HepG2 (cell line): ENCODE results near the gene PPP2R1B. TPM values are rescaled to one million over a fixed set of nuclear protein-coding genes. Genes with fewer than 3 reads are reported as not detected.

Source experiments
- ARNTL ChIP-seq: sonication (generic); formaldehyde crosslinking; IDR thresholded peaks from 2 replicates; pipeline ENCODE4 v1.4.0; 2020; ENCODE audit warnings: mild to moderate bottlenecking, missing genetic modification reagents
- ATF1 ChIP-seq: IDR thresholded peaks from 2 replicates; pipeline ENCODE4 v1.6.1; 2016; ENCODE audit warnings: mild to moderate bottlenecking, control low read depth
- FOXA3 ChIP-seq: IDR thresholded peaks from 2 replicates; pipeline ENCODE4 v1.6.1; 2016; ENCODE audit warnings: missing genetic modification reagents, missing compliant biosample characterization
- GATAD2A ChIP-seq: IDR thresholded peaks from 2 replicates; pipeline ENCODE4 v1.6.1; 2016
- GTF3A ChIP-seq: sonication (generic); formaldehyde crosslinking; conservative IDR thresholded peaks from 2 replicates; pipeline ENCODE4 v1.4.0; 2020; ENCODE audit warnings: mild to moderate bottlenecking, missing genetic modification reagents
- IRF2 ChIP-seq: IDR thresholded peaks from 2 replicates; pipeline ENCODE4 v1.6.1; 2018; ENCODE audit warnings: missing genetic modification reagents, missing compliant biosample characterization
- SALL1 ChIP-seq: sonication (generic); formaldehyde crosslinking; IDR thresholded peaks from 2 replicates; pipeline ENCODE4 v1.8.0; 2022; ENCODE audit warnings: mild to moderate bottlenecking, missing genetic modification reagents
- SIN3B ChIP-seq: fragments of 150-350 bp; IDR thresholded peaks from 2 replicates; pipeline ENCODE4 v1.6.1; 2014; ENCODE audit warnings: low read length
- ZBTB2 ChIP-seq: sonication (generic); formaldehyde crosslinking; IDR thresholded peaks from 2 replicates; pipeline ENCODE4 v1.8.0; 2022; ENCODE audit warnings: low read depth, missing genetic modification reagents
- ZEB1 ChIP-seq: IDR thresholded peaks from 2 replicates; pipeline ENCODE4 v1.6.1; 2012; ENCODE audit warnings: mild to moderate bottlenecking, low read depth, inconsistent platforms; ENCODE audit not compliant: insufficient replicate concordance
- ZFP90 ChIP-seq: sonication (generic); formaldehyde crosslinking; IDR thresholded peaks from 2 replicates; pipeline ENCODE4 v1.8.0; 2022; ENCODE audit warnings: missing genetic modification reagents, mild to moderate bottlenecking, inconsistent platforms, borderline replicate concordance
- ZNF557 ChIP-seq: sonication (generic); formaldehyde crosslinking; IDR thresholded peaks from 2 replicates; pipeline ENCODE4 v1.4.0; 2020; ENCODE audit warnings: missing genetic modification reagents
- ZNF574 ChIP-seq: sonication (generic); formaldehyde crosslinking; IDR thresholded peaks from 2 replicates; pipeline ENCODE4 v1.4.0; 2020; ENCODE audit warnings: missing genetic modification reagents
- polyA plus RNA-seq, 8 experiments: library from polyadenylated mRNA; depleted of rRNA in 3 of 8; stranded (reverse) in 7 of 8; unstranded in 1 of 8; fragments of >200 nt; fragmentation: Illumina TruSeq in 4 of 8; extraction: Trizol in 4 of 8; gene quantifications; 2 replicates each; pipeline versions ENCODE4 v1.2.1 to v1.2.3, GENCODE V29; 2011 to 2016; ENCODE audit warnings: low read depth in 4 of 8, missing spikeins in 1 of 8, mixed read lengths in 1 of 8; ENCODE audit not compliant: insufficient read depth in 1 of 8
- total RNA-seq, 5 experiments: library from RNA; depleted of rRNA; stranded (reverse); fragments of >200 nt; fragmentation: Illumina TruSeq; extraction: Trizol; gene quantifications; 2 replicates each; pipeline ENCODE4 v1.2.3, GENCODE V29; 2016; ENCODE audit warnings: low read depth in 1 of 5
- TF ChIP-seq, protein P1 (sequence below): sonication (generic); formaldehyde crosslinking; conservative IDR thresholded peaks from 2 replicates; pipeline ENCODE4 v1.4.0; 2020; ENCODE audit warnings: missing genetic modification reagents
- TF ChIP-seq, protein P2 (sequence below): sonication (generic); formaldehyde crosslinking; conservative IDR thresholded peaks from 2 replicates; pipeline ENCODE4 v1.4.0; 2020; ENCODE audit warnings: mild to moderate bottlenecking, missing genetic modification reagents, moderate library complexity
- TF ChIP-seq, protein P3 (sequence below): sonication (generic); formaldehyde crosslinking; IDR thresholded peaks from 2 replicates; pipeline ENCODE4 v1.8.0; 2022; ENCODE audit warnings: missing genetic modification reagents, mild to moderate bottlenecking, inconsistent platforms, borderline replicate concordance
- TF ChIP-seq, protein P4 (sequence below): fragments of 450-650 bp; IDR thresholded peaks from 2 replicates; pipeline ENCODE4 v1.6.1; 2017

Gene PPP2R1B
- total and polyA plus RNA-seq, 2 of the 13 experiments (the other 11 are each of a cell fraction or from before 2014, with no cell fraction given), result 22.1 to 56.8 TPM

DNA sequence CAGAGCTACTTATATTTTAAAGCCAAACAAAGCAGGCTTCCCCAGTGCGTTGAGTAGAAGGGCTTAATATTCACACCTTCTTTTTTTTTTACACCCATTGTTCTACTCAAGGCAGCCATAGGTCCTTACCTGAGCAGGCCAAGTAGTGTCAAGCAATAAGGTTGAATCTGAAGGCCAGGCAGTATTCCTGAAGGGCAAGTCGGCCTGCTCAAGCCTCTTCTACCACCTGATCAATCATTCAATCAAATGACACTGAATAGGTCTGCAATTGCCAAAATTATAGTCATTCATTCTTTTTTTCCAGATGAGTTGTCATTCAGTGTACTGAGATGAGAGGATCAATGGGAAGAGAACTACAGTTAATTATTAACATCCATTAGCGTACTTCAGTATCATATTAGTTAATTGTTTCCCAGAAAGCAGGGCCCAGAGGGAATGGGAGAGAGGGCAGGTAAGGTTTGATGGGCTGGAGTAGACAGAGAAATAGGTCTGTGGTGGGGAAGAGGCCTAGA, 11.9 kb upstream of the PPP2R1B start (continued):
- TF ChIP-seq ATF1 (CRISPR knock-in tag), result peak; percentile 9; the same call in 1 of the 2 replicates
- TF ChIP-seq ZEB1, result peak; percentile 33
- no peak; the same call in 1 of the 2 replicates for TF ChIP-seq SALL1 (CRISPR knock-in tag)
- TF ChIP-seq, protein P1, sequence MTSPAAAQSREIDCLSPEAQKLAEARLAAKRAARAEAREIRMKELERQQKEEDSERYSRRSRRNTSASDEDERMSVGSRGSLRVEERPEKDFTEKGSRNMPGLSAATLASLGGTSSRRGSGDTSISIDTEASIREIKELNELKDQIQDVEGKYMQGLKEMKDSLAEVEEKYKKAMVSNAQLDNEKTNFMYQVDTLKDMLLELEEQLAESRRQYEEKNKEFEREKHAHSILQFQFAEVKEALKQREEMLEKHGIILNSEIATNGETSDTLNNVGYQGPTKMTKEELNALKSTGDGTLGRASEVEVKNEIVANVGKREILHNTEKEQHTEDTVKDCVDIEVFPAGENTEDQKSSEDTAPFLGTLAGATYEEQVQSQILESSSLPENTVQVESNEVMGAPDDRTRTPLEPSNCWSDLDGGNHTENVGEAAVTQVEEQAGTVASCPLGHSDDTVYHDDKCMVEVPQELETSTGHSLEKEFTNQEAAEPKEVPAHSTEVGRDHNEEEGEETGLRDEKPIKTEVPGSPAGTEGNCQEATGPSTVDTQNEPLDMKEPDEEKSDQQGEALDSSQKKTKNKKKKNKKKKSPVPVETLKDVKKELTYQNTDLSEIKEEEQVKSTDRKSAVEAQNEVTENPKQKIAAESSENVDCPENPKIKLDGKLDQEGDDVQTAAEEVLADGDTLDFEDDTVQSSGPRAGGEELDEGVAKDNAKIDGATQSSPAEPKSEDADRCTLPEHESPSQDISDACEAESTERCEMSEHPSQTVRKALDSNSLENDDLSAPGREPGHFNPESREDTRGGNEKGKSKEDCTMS (CRISPR knock-in tag), result no peak
- TF ChIP-seq, protein P2, sequence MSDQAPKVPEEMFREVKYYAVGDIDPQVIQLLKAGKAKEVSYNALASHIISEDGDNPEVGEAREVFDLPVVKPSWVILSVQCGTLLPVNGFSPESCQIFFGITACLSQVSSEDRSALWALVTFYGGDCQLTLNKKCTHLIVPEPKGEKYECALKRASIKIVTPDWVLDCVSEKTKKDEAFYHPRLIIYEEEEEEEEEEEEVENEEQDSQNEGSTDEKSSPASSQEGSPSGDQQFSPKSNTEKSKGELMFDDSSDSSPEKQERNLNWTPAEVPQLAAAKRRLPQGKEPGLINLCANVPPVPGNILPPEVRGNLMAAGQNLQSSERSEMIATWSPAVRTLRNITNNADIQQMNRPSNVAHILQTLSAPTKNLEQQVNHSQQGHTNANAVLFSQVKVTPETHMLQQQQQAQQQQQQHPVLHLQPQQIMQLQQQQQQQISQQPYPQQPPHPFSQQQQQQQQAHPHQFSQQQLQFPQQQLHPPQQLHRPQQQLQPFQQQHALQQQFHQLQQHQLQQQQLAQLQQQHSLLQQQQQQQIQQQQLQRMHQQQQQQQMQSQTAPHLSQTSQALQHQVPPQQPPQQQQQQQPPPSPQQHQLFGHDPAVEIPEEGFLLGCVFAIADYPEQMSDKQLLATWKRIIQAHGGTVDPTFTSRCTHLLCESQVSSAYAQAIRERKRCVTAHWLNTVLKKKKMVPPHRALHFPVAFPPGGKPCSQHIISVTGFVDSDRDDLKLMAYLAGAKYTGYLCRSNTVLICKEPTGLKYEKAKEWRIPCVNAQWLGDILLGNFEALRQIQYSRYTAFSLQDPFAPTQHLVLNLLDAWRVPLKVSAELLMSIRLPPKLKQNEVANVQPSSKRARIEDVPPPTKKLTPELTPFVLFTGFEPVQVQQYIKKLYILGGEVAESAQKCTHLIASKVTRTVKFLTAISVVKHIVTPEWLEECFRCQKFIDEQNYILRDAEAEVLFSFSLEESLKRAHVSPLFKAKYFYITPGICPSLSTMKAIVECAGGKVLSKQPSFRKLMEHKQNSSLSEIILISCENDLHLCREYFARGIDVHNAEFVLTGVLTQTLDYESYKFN, result peak; percentile 76
- no peak for TF ChIP-seq ZFP90
- TF ChIP-seq GTF3A (CRISPR knock-in tag), result no peak
- TF ChIP-seq ZNF557, result no peak
- TF ChIP-seq IRF2 (CRISPR knock-in tag), result no peak
- TF ChIP-seq FOXA3 (CRISPR knock-in tag), result no peak
- no peak for TF ChIP-seq ZNF574 (CRISPR knock-in tag)
- peak; percentile 62 for TF ChIP-seq GATAD2A (CRISPR knock-in tag)
- TF ChIP-seq, protein P3, sequence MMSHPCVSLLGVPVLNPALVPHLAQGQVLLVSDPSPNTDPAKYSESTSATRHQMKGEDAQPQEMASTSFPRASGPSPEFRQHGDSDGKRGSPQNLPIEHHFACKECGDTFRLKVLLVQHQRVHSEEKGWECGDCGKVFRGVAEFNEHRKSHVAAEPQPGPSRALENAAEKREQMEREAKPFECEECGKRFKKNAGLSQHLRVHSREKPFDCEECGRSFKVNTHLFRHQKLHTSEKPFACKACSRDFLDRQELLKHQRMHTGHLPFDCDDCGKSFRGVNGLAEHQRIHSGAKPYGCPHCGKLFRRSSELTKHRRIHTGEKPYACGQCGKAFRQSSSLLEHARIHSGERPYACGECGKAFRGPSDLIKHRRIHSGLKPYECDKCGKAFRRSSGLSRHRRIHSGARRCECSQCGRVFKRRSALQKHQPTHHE, result no peak
- TF ChIP-seq, protein P4, sequence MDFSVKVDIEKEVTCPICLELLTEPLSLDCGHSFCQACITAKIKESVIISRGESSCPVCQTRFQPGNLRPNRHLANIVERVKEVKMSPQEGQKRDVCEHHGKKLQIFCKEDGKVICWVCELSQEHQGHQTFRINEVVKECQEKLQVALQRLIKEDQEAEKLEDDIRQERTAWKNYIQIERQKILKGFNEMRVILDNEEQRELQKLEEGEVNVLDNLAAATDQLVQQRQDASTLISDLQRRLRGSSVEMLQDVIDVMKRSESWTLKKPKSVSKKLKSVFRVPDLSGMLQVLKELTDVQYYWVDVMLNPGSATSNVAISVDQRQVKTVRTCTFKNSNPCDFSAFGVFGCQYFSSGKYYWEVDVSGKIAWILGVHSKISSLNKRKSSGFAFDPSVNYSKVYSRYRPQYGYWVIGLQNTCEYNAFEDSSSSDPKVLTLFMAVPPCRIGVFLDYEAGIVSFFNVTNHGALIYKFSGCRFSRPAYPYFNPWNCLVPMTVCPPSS, result no peak
- no peak for TF ChIP-seq SIN3B
- TF ChIP-seq ARNTL, result 0 out of 2 replicates have a peak, but pooled peaks have one; percentile 30
- no peak for TF ChIP-seq ZBTB2 (CRISPR knock-in tag)
